GM12878 (cell line): ENCODE data around the gene ANTXR1. TPM values are rescaled to one million over a fixed set of nuclear protein-coding genes. Genes with fewer than 3 reads are reported as not detected.

Experiments used
- ATAC-seq: fragments of 200-7000 bp; cut with Tn5 transposase; 3 replicates; pipeline ENCODE4 v1.9.1; 2020; ENCODE audit warnings: mild to moderate bottlenecking, moderate library complexity
- BruUV-seq: library from RNA; stranded (reverse); fragments of 400-500 nt; replicated peaks from 2 replicates; lab custom pipeline; 2021; lab: Mats Ljungman, UMichigan
- CTCF ChIA-PET: fragments of 300-600 bp; sonication (Branson Sonifier 250); formaldehyde crosslinking; extraction: SDS; loops from one replicate; lab custom pipeline; 2021; ENCODE audit warnings: inconsistent platforms; lab: Yijun Ruan, JAX
- POLR2A ChIA-PET: fragments of 350-600 bp; formaldehyde crosslinking; extraction: SDS; loops from one replicate; lab custom pipeline; 2021; ENCODE audit warnings: inconsistent platforms; lab: Charles Lee
- RAD21 ChIA-PET: fragments of 300-600 bp; sonication (Branson Sonifier 250); formaldehyde crosslinking; loops from one replicate; lab custom pipeline; 2023; ENCODE audit warnings: antibody characterized with exemption; ENCODE audit not compliant: unreplicated experiment; lab: Charles Lee
- SMC1A ChIA-PET: fragments of 300-600 bp; sonication (Branson Sonifier 250); formaldehyde crosslinking; loops from one replicate; lab custom pipeline; 2023; ENCODE audit not compliant: unreplicated experiment, uncharacterized antibody; lab: Charles Lee
- DNase-seq: peaks from one replicate; pipeline ENCODE4 v3.0.0-alpha.2; 2011; ENCODE audit warnings: low read depth, low spot score
- FAIRE-seq: peaks from 3 replicates; lab custom pipeline; 2011; peaks lifted over from hg19 to GRCh38; lab: Jason Lieb, UNC
- H2AFZ ChIP-seq: 2 replicates; pipeline ENCODE4 v1.6.0; 2011; ENCODE audit warnings: low read depth, low read length, control low read depth; ENCODE audit not compliant: control insufficient read depth
- H3K27ac ChIP-seq: 2 replicates; pipeline ENCODE4 v1.5.1; 2011; ENCODE audit warnings: control low read depth; ENCODE audit not compliant: control insufficient read depth, insufficient read depth
- H3K27me3 ChIP-seq, 2 experiments: replicated peaks in 1 of 2; 2 replicates each; pipeline versions ENCODE4 v1.6.0 to v1.6.1; 2011; ENCODE audit warnings: low read length in 1 of 2; ENCODE audit not compliant: control insufficient read depth in 2 of 2, insufficient read depth in 2 of 2
- H3K36me3 ChIP-seq, 2 experiments: 2 replicates each; pipeline ENCODE4 v1.5.1; 2011; ENCODE audit warnings: low read length in 1 of 2; ENCODE audit not compliant: control insufficient read depth in 2 of 2, insufficient read depth in 2 of 2
- H3K4me1 ChIP-seq: 2 replicates; pipeline ENCODE4 v1.6.1; 2011; ENCODE audit warnings: mild to moderate bottlenecking, low read length, moderate library complexity, mixed read lengths; ENCODE audit not compliant: control insufficient read depth, insufficient read depth
- H3K4me2 ChIP-seq: 2 replicates; pipeline ENCODE4 v1.6.0; 2011; ENCODE audit warnings: control low read depth; ENCODE audit not compliant: control insufficient read depth, insufficient read depth
- H3K4me3 ChIP-seq: fragments of 200-600 bp; sonication (generic); 2 replicates; pipeline ENCODE4 v1.5.1; 2016
- H3K79me2 ChIP-seq: 2 replicates; pipeline ENCODE4 v1.6.0; 2011; ENCODE audit warnings: low read length; ENCODE audit not compliant: control insufficient read depth, insufficient read depth
- H3K9ac ChIP-seq: 2 replicates; pipeline ENCODE4 v1.8.0; 2011; ENCODE audit warnings: low read length, control low read depth, mixed read lengths; ENCODE audit not compliant: control insufficient read depth, insufficient read depth
- H3K9me3 ChIP-seq: replicated peaks from 3 replicates; pipeline ENCODE4 v1.5.1; 2011; ENCODE audit warnings: mild to moderate bottlenecking, low read length; ENCODE audit not compliant: control insufficient read depth, insufficient read depth
- H4K20me1 ChIP-seq: 2 replicates; pipeline ENCODE4 v1.6.0; 2011; ENCODE audit not compliant: control insufficient read depth, insufficient read depth
- GATAD2B ChIP-seq: fragments of 450-650 bp; conservative IDR thresholded peaks from 2 replicates; pipeline ENCODE4 v1.6.1; 2017; ENCODE audit warnings: low read depth, mild to moderate bottlenecking, moderate library complexity
- IKZF2 ChIP-seq, 2 experiments: fragments of 450-650 bp; IDR thresholded peaks; 2 replicates each; pipeline ENCODE4 v1.6.1; 2017; ENCODE audit warnings: mild to moderate bottlenecking in 2 of 2, moderate library complexity in 2 of 2
- MTA3 ChIP-seq: IDR thresholded peaks from 2 replicates; pipeline ENCODE4 v1.6.1; 2012; ENCODE audit warnings: low read length, inconsistent platforms, borderline replicate concordance
- RAD51 ChIP-seq: fragments of 450-650 bp; IDR thresholded peaks from 2 replicates; pipeline ENCODE4 v1.6.1; 2016; ENCODE audit warnings: moderate library complexity, mild to moderate bottlenecking, inconsistent platforms
- SIN3A ChIP-seq: IDR thresholded peaks from 2 replicates; pipeline ENCODE4 v1.6.1; 2012; ENCODE audit warnings: low read depth, low read length, improper control_type of control experiment
- SMAD1 ChIP-seq: fragments of 450-650 bp; IDR thresholded peaks from 2 replicates; pipeline ENCODE4 v1.6.1; 2018; ENCODE audit warnings: mild to moderate bottlenecking, low read depth; ENCODE audit not compliant: partially characterized antibody
- SP1 ChIP-seq: IDR thresholded peaks from one replicate; pipeline ENCODE4 v1.6.1; 2011; ENCODE audit warnings: low read depth, low read length
- SUPT20H ChIP-seq: IDR thresholded peaks from 2 replicates; pipeline ENCODE4 v1.6.1; 2011; ENCODE audit warnings: low read depth, mild to moderate bottlenecking, low read length, moderate library complexity, borderline replicate concordance; ENCODE audit not compliant: control insufficient read depth
- TAF1 ChIP-seq: IDR thresholded peaks from 2 replicates; pipeline ENCODE4 v1.6.1; 2011; ENCODE audit warnings: mild to moderate bottlenecking, low read depth, low read length, borderline replicate concordance
- WGBS: methylation state at CpG from one replicate; pipeline ENCODE4 v1.1.6; 2016; ENCODE audit warnings: low lambda C conversion rate; ENCODE audit not compliant: insufficient replicate concordance, insufficient coverage; ENCODE audit errors: missing lambda C conversion rate; 5-methylcytosine and 5-hydroxymethylcytosine counted together
- in situ Hi-C: fragments of 300-500 bp; cut with MboI; formaldehyde crosslinking; loops from 9 replicates; pipeline ENCODE4 v1.14.3; 2018; ENCODE audit warnings: mixed read lengths
- intact Hi-C: fragments of 100-400 bp; cut with micrococcal nuclease; formaldehyde crosslinking; loops from one replicate; pipeline ENCODE4 v1.14.2; 2022; ENCODE audit not compliant: unreplicated experiment
- polyA plus RNA-seq, 11 experiments: library from polyadenylated mRNA; depleted of rRNA in 4 of 11; unstranded in 6 of 11; stranded (reverse) in 5 of 11; fragments of >200 nt; fragmentation: Nextera tagmentation in 4 of 11; fragmentation: Illumina TruSeq in 1 of 11; extraction: Ambion mirVana in 4 of 11; extraction: Trizol in 1 of 11; gene quantifications; 1 replicate in 1 of 11; 2 replicates in 10 of 11; pipeline versions ENCODE4 v1.2.1 to v1.2.3, GENCODE V29; 2011 to 2016; ENCODE audit warnings: inconsistent platforms in 2 of 11, missing spikeins in 2 of 11, low read depth in 1 of 11
- total RNA-seq, 4 experiments: library from RNA; depleted of rRNA in 3 of 4; stranded (reverse); fragments of >200 nt in 3 of 4; fragmentation: Illumina TruSeq in 1 of 4; extraction: Trizol in 1 of 4; gene quantifications; 2 replicates each; pipeline versions ENCODE4 v1.2.1 to v1.2.3, GENCODE V29; 2013 to 2021
- TF ChIP-seq, protein P1 (sequence below): fragments of 450-650 bp; IDR thresholded peaks from 2 replicates; pipeline ENCODE4 v1.6.1; 2017; ENCODE audit warnings: antibody characterized with exemption, mild to moderate bottlenecking, moderate library complexity
- TF ChIP-seq, protein P2 (sequence below): IDR thresholded peaks from 2 replicates; pipeline ENCODE4 v1.6.1; 2012; ENCODE audit warnings: improper control_type of control experiment, low read depth, low read length; ENCODE audit not compliant: insufficient replicate concordance
- TF ChIP-seq, protein P3 (sequence below): fragments of 450-650 bp; formaldehyde crosslinking; IDR thresholded peaks from 2 replicates; pipeline ENCODE4 v1.4.0; 2022; ENCODE audit warnings: mild to moderate bottlenecking, moderate library complexity

ANTXR1 gene
- total and polyA plus RNA-seq, 10 of the 15 experiments (the other 5 are each of a cell fraction or from before 2014, with no cell fraction given) = 0.09 to 0.26 TPM; not detected in 8

DNA sequence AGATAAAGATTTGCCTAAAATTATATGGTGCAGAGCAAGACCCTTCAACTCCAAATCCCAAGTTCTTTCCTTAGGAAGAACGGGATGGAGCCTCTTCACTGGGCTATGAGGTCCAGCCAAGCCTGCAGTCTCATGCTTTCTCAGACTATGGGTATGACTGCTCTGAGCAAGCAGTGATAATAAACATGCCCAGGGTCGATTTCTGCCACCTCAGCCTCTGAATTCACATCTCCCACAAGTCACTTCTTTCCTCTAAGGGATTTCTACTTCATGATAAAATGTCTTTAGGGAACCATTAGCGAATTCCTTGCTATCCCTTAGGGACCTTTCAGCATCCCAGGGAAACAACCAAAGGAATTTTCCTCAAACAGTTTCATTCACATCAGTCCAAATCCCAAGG is 279.3 kb downstream of the ANTXR1 start (continued):
- TF ChIP-seq GATAD2B (no peak), MTA3 (no peak), SUPT20H (no peak)

DNA sequence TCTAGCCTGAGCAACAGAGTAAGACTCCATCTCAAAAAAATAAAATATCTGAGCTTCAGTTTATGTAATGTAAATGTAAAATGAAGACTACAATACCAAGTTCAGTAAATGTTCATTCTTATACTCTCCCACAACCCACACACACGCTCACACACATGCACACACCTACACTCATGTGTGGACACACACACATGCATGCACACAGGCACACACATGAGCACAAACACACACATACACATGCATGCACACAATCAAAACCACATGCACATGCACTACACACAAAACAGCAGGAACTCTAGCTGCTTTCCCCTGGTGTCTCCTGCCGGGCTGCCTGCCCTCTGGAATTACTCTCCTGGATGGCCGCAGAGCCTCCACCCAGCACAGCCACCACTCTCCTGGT is 283.4 kb downstream of the ANTXR1 start:
- in situ Hi-C loops = loop anchor here (5.0 kb wide), 1 partner anchor 259 kb away; no protein-coding TSS in a partner anchor
- Histone ChIP-seq H3K4me2 (no peak overlapping the region), H3K27me3 (peaks cover 0 to 4% of the 10 kb centered on the region in 2 experiments; a peak in 2 of 4 replicates), H2AFZ (no peak overlapping the region), H3K4me1 (no peaks in the 10 kb centered on the region), H3K36me3 (no peaks in the 10 kb centered on the region), H3K4me3 (no peak overlapping the region), H3K9me3 (no peaks in the 10 kb centered on the region), H4K20me1 (no peaks in the 10 kb centered on the region), H3K79me2 (no peaks in the 10 kb centered on the region), H3K27ac (no peak overlapping the region), H3K9ac (no peak overlapping the region)
- RAD21 ChIA-PET = no interaction called here
- CTCF ChIA-PET = interaction anchor here (0.6 kb wide), 1 partner anchor 338 kb away, joined by 4 read pairs; no protein-coding TSS in a partner anchor
- no TSS peak for BruUV-seq
- WGBS = 49% methylated on average over 3 of the region's 3 CpGs
- DNase-seq = no peak
- SMC1A ChIA-PET = no interaction called here
- POLR2A ChIA-PET = no interaction called here
- intact Hi-C loops = no loop called here
- no peak for FAIRE-seq
- ATAC-seq = no peak
- TF ChIP-seq IKZF2 (IDR thresholded peaks at IDR 0.05) (no peak), SMAD1 (no peak), GATAD2B (no peak), SIN3A (no peak), SP1 (no peak), RAD51 (no peak), TAF1 (no peak)
- TF ChIP-seq, protein P1, sequence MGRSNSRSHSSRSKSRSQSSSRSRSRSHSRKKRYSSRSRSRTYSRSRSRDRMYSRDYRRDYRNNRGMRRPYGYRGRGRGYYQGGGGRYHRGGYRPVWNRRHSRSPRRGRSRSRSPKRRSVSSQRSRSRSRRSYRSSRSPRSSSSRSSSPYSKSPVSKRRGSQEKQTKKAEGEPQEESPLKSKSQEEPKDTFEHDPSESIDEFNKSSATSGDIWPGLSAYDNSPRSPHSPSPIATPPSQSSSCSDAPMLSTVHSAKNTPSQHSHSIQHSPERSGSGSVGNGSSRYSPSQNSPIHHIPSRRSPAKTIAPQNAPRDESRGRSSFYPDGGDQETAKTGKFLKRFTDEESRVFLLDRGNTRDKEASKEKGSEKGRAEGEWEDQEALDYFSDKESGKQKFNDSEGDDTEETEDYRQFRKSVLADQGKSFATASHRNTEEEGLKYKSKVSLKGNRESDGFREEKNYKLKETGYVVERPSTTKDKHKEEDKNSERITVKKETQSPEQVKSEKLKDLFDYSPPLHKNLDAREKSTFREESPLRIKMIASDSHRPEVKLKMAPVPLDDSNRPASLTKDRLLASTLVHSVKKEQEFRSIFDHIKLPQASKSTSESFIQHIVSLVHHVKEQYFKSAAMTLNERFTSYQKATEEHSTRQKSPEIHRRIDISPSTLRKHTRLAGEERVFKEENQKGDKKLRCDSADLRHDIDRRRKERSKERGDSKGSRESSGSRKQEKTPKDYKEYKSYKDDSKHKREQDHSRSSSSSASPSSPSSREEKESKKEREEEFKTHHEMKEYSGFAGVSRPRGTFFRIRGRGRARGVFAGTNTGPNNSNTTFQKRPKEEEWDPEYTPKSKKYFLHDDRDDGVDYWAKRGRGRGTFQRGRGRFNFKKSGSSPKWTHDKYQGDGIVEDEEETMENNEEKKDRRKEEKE = no peak
- TF ChIP-seq, protein P2, sequence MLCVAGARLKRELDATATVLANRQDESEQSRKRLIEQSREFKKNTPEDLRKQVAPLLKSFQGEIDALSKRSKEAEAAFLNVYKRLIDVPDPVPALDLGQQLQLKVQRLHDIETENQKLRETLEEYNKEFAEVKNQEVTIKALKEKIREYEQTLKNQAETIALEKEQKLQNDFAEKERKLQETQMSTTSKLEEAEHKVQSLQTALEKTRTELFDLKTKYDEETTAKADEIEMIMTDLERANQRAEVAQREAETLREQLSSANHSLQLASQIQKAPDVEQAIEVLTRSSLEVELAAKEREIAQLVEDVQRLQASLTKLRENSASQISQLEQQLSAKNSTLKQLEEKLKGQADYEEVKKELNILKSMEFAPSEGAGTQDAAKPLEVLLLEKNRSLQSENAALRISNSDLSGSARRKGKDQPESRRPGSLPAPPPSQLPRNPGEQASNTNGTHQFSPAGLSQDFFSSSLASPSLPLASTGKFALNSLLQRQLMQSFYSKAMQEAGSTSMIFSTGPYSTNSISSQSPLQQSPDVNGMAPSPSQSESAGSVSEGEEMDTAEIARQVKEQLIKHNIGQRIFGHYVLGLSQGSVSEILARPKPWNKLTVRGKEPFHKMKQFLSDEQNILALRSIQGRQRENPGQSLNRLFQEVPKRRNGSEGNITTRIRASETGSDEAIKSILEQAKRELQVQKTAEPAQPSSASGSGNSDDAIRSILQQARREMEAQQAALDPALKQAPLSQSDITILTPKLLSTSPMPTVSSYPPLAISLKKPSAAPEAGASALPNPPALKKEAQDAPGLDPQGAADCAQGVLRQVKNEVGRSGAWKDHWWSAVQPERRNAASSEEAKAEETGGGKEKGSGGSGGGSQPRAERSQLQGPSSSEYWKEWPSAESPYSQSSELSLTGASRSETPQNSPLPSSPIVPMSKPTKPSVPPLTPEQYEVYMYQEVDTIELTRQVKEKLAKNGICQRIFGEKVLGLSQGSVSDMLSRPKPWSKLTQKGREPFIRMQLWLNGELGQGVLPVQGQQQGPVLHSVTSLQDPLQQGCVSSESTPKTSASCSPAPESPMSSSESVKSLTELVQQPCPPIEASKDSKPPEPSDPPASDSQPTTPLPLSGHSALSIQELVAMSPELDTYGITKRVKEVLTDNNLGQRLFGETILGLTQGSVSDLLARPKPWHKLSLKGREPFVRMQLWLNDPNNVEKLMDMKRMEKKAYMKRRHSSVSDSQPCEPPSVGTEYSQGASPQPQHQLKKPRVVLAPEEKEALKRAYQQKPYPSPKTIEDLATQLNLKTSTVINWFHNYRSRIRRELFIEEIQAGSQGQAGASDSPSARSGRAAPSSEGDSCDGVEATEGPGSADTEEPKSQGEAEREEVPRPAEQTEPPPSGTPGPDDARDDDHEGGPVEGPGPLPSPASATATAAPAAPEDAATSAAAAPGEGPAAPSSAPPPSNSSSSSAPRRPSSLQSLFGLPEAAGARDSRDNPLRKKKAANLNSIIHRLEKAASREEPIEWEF = no peak
- TF ChIP-seq, protein P3, sequence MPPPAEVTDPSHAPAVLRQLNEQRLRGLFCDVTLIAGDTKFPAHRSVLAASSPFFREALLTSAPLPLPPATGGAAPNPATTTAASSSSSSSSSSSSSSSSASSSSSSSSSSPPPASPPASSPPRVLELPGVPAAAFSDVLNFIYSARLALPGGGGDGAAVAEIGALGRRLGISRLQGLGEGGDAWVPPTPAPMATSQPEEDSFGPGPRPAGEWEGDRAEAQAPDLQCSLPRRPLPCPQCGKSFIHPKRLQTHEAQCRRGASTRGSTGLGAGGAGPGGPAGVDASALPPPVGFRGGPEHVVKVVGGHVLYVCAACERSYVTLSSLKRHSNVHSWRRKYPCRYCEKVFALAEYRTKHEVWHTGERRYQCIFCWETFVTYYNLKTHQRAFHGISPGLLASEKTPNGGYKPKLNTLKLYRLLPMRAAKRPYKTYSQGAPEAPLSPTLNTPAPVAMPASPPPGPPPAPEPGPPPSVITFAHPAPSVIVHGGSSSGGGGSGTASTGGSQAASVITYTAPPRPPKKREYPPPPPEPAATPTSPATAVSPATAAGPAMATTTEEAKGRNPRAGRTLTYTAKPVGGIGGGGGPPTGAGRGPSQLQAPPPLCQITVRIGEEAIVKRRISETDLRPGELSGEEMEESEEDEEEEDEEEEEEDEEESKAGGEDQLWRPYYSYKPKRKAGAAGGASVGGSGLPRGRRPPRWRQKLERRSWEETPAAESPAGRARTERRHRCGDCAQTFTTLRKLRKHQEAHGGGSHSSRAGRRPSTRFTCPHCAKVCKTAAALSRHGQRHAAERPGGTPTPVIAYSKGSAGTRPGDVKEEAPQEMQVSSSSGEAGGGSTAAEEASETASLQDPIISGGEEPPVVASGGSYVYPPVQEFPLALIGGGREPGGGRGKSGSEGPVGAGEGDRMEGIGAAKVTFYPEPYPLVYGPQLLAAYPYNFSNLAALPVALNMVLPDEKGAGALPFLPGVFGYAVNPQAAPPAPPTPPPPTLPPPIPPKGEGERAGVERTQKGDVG = no peak
